Keratinocyte (primary cell): Measurements from ENCODE around the gene SMAD7. TPM values are rescaled to one million over a fixed set of nuclear protein-coding genes. Genes with fewer than 3 reads are reported as not detected.

Source experiments
- DNase-seq: peaks from one replicate; pipeline ENCODE4 v3.0.0-alpha.2; 2011; ENCODE audit warnings: low read depth, missing footprints, low spot score
- FAIRE-seq: peaks from 2 replicates; lab custom pipeline; 2011; peaks lifted over from hg19 to GRCh38; lab: Jason Lieb, UNC
- H2AFZ ChIP-seq: 2 replicates; pipeline ENCODE4 v1.6.0; 2012; ENCODE audit warnings: low read length, control low read depth, inconsistent platforms; ENCODE audit not compliant: control insufficient read depth
- H3K27ac ChIP-seq: 2 replicates; pipeline ENCODE4 v1.5.1; 2011; ENCODE audit warnings: low read length; ENCODE audit not compliant: control insufficient read depth, insufficient read depth
- H3K27me3 ChIP-seq: 3 replicates; pipeline ENCODE4 v1.6.0; 2011; ENCODE audit warnings: low read length; ENCODE audit not compliant: control insufficient read depth, insufficient read depth; ENCODE audit errors: extremely low read depth
- H3K36me3 ChIP-seq, 2 experiments: 2 replicates in 1 of 2; 3 replicates in 1 of 2; pipeline ENCODE4 v1.5.1; 2011; ENCODE audit warnings: low read length in 2 of 2, mild to moderate bottlenecking in 1 of 2; ENCODE audit not compliant: control insufficient read depth in 2 of 2, insufficient read depth in 2 of 2; ENCODE audit errors: extremely low read depth in 1 of 2
- H3K4me1 ChIP-seq: 3 replicates; pipeline ENCODE4 v1.5.1; 2011; ENCODE audit warnings: low read length; ENCODE audit not compliant: control insufficient read depth, insufficient read depth; ENCODE audit errors: extremely low read depth
- H3K4me2 ChIP-seq: 3 replicates; pipeline ENCODE4 v1.6.0; 2011; ENCODE audit warnings: low read depth, low read length; ENCODE audit not compliant: control insufficient read depth, insufficient read depth; ENCODE audit errors: extremely low read depth
- H3K4me3 ChIP-seq, 3 experiments: fragments of 200-600 bp in 1 of 3; sonication (generic) in 1 of 3; 2 replicates in 2 of 3; 3 replicates in 1 of 3; pipeline ENCODE4 v1.5.1; 2011 to 2016; ENCODE audit warnings: low read length in 3 of 3, mild to moderate bottlenecking in 3 of 3, control low read depth in 2 of 3, inconsistent platforms in 1 of 3, low read depth in 1 of 3, mixed read lengths in 1 of 3, mixed run types in 1 of 3, moderate library complexity in 1 of 3; ENCODE audit not compliant: control insufficient read depth in 2 of 3, insufficient read depth in 2 of 3; ENCODE audit errors: extremely low read depth in 1 of 3
- H3K79me2 ChIP-seq: 2 replicates; pipeline ENCODE4 v1.6.0; 2012; ENCODE audit warnings: low read length; ENCODE audit not compliant: control insufficient read depth, insufficient read depth
- H3K9ac ChIP-seq: 3 replicates; pipeline ENCODE4 v1.6.0; 2011; ENCODE audit warnings: low read length; ENCODE audit not compliant: control insufficient read depth, insufficient read depth; ENCODE audit errors: extremely low read depth
- H3K9me1 ChIP-seq: 3 replicates; pipeline ENCODE4 v1.6.0; 2011; ENCODE audit warnings: low read length; ENCODE audit not compliant: control insufficient read depth, insufficient read depth; ENCODE audit errors: extremely low read depth
- H3K9me3 ChIP-seq: 2 replicates; pipeline ENCODE4 v1.5.1; 2012; ENCODE audit warnings: low read depth, low read length; ENCODE audit not compliant: control insufficient read depth
- H4K20me1 ChIP-seq: 3 replicates; pipeline ENCODE4 v1.6.0; 2011; ENCODE audit warnings: low read length; ENCODE audit not compliant: control insufficient read depth, insufficient read depth; ENCODE audit errors: extremely low read depth
- EZH2 ChIP-seq: IDR thresholded peaks from one replicate; pipeline ENCODE4 v1.6.1; 2012; ENCODE audit warnings: inconsistent platforms, mild to moderate bottlenecking, low read length, moderate library complexity
- dilution Hi-C: fragments of 300-500 bp; cut with MboI; formaldehyde crosslinking; loops from one replicate; pipeline ENCODE4 v1.7.0; 2020; ENCODE audit warnings: low sequenced_read_pairs; ENCODE audit not compliant: extremely low pct_ligation_motif_present
- polyA plus RNA-seq, 5 experiments: library from polyadenylated mRNA; depleted of rRNA in 3 of 5; stranded (reverse) in 3 of 5; stranded (forward) in 1 of 5; unstranded in 1 of 5; fragments of >200 nt; gene quantifications; 1 replicate in 1 of 5; 2 replicates in 3 of 5; 3 replicates in 1 of 5; pipeline versions ENCODE4 v1.2.1 to v1.2.3, GENCODE V29; 2011 to 2012; ENCODE audit warnings: missing spikeins in 2 of 5, low read depth in 1 of 5, low replicate concordance in 1 of 5
- TF ChIP-seq, protein P1 (sequence below), 3 experiments: IDR thresholded peaks in 1 of 3; conservative IDR thresholded peaks in 1 of 3; optimal IDR thresholded peaks in 1 of 3; 2 replicates in 2 of 3; 3 replicates in 1 of 3; pipeline versions ENCODE3 to v1.5.1; 2011; ENCODE audit warnings: low read length in 3 of 3, mild to moderate bottlenecking in 3 of 3, moderate library complexity in 2 of 3, control low read depth in 1 of 3, inconsistent platforms in 1 of 3; ENCODE audit not compliant: insufficient read depth in 2 of 3; ENCODE audit errors: extremely low read depth in 1 of 3

The SMAD7 gene
- polyA plus RNA-seq, 1 donor (not counting 4 experiments of a cell fraction or from before 2014, with no cell fraction given): 9.5 TPM

DNA sequence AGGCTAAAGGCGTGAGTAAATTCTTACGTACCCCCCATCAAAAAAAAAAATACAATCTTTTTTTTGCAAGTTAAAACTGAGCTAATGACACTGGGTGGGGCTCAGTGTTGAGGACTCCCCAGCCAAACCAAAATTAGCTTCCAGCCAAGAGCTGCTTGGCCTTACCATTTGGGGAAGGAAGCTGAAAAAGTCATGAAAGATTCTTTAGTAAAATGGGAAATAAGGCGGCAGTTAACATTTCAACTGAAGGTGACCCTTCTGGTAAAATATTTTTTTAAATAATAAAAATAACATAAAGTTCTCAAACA is 16.4 kb downstream of the SMAD7 start:
- FAIRE-seq: no peak
- Histone ChIP-seq H3K4me1 (peaks cover 73% of the 10 kb centered on the region), H4K20me1 (no peaks in the 10 kb centered on the region), H3K4me3 (no peak overlapping the region), H3K9me3 (no peaks in the 10 kb centered on the region), H3K9ac (peak overlapping the region; percentile 6), H3K27ac (peak overlapping the region; percentile 51), H3K79me2 (peaks cover 95% of the 10 kb centered on the region), H2AFZ (no peak overlapping the region), H3K9me1 (peaks cover 7% of the 10 kb centered on the region), H3K4me2 (peak overlapping the region; percentile 11), H3K36me3 (peaks cover 0 to 28% of the 10 kb centered on the region in 2 experiments), H3K27me3 (no peaks in the 10 kb centered on the region)
- TF ChIP-seq, protein P1, sequence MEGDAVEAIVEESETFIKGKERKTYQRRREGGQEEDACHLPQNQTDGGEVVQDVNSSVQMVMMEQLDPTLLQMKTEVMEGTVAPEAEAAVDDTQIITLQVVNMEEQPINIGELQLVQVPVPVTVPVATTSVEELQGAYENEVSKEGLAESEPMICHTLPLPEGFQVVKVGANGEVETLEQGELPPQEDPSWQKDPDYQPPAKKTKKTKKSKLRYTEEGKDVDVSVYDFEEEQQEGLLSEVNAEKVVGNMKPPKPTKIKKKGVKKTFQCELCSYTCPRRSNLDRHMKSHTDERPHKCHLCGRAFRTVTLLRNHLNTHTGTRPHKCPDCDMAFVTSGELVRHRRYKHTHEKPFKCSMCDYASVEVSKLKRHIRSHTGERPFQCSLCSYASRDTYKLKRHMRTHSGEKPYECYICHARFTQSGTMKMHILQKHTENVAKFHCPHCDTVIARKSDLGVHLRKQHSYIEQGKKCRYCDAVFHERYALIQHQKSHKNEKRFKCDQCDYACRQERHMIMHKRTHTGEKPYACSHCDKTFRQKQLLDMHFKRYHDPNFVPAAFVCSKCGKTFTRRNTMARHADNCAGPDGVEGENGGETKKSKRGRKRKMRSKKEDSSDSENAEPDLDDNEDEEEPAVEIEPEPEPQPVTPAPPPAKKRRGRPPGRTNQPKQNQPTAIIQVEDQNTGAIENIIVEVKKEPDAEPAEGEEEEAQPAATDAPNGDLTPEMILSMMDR (optimal IDR thresholded peaks at IDR 0.05 in 1 of 3, IDR thresholded peaks at IDR 0.05 in 1 of 3, conservative IDR thresholded peaks at IDR 0.05 in 1 of 3; ENCODE audit: extremely low read depth in 1 of 3, insufficient read depth in 2 of 3, low read length in 3 of 3): no peak
- TF ChIP-seq EZH2: no peak
- no peak for DNase-seq
- dilution Hi-C loops: no loop called here

DNA sequence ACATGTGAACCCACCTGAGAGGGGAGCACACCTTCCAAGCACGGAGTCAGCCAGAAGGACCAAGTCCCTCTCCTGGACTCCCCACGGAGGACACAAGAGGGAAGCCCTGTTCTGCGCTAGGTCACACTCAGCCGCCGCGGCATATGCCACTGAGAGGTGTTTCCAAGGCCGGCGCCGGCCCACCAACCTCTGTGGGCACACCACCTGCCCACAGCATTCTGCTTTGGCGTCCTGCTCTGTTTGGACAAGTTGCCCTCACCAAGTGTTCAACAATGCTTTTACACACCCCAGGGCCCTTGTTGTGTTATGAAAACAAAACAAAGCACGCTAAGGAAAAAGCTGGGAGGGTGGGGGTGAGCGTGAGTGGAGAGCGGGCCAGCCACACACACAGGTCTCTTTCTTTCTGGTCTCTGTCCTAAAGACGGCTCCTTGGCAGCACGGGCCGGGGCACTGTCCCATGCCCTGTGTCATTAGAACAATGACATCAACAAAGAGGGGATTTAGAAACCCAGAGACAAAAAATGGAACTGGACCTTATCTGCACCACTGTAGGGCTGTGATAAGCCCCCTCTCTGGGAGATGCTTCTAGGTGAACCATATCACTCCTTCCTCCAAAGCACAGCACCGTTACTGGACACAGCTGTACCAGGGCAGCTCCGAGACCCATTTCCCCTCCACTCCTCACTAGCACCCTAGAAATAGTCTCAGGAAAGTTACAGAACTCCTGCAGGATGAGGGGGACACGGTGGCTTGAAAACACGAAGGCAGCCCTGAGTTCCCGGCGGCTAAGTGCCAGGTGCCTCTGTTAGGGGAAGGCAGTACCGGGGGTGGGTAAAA is 17.0 kb downstream of the SMAD7 start:
- Histone ChIP-seq H2AFZ (no peak overlapping the region), H4K20me1 (no peaks in the 10 kb centered on the region), H3K36me3 (peaks cover 0 to 28% of the 10 kb centered on the region in 2 experiments), H3K9ac (no peak overlapping the region), H3K79me2 (peaks cover 96% of the 10 kb centered on the region), H3K9me3 (no peaks in the 10 kb centered on the region), H3K9me1 (peaks cover 7% of the 10 kb centered on the region), H3K27ac (peak overlapping the region; percentile 51), H3K4me3 (no peak overlapping the region), H3K4me1 (peaks cover 76% of the 10 kb centered on the region), H3K4me2 (peak overlapping the region; percentile 11), H3K27me3 (no peaks in the 10 kb centered on the region)
- FAIRE-seq (no peak), DNase-seq (no peak)
- TF ChIP-seq EZH2: no peak
- dilution Hi-C loops: no loop called here
